Activated CD8-positive, alpha-beta memory T cell treated with anti-CD3 and anti-CD28 coated beads, Interleukin-2, amount 50 U/mL, for 24 hours (primary cell): ENCODE measurements around the gene MAGEE2.
"Not testable (repeated sequence)": the region's sequence is repeated elsewhere in the genome, so short reads cannot be mapped to it uniquely, and the experiment has no call there.

Experiments used
- DNase-seq: peaks from one replicate; pipeline ENCODE4 v3.0.0-alpha.2; 2020; ENCODE audit errors: extremely low read depth

MAGEE2 gene, protein sequence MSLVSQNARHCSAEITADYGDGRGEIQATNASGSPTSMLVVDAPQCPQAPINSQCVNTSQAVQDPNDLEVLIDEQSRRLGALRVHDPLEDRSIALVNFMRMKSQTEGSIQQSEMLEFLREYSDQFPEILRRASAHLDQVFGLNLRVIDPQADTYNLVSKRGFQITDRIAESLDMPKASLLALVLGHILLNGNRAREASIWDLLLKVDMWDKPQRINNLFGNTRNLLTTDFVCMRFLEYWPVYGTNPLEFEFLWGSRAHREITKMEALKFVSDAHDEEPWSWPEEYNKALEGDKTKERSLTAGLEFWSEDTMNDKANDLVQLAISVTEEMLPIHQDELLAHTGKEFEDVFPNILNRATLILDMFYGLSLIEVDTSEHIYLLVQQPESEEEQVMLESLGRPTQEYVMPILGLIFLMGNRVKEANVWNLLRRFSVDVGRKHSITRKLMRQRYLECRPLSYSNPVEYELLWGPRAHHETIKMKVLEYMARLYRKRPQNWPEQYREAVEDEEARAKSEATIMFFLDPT

GRCh38 chrX:75784680-75785491 is at the start of gene MAGEE2:
Gene MAGEE2, minus strand, starts transcription at chrX:75785254. Its CDS starts 203 bp downstream, at chrX:75785051.
- no peak for DNase-seq

DNA sequence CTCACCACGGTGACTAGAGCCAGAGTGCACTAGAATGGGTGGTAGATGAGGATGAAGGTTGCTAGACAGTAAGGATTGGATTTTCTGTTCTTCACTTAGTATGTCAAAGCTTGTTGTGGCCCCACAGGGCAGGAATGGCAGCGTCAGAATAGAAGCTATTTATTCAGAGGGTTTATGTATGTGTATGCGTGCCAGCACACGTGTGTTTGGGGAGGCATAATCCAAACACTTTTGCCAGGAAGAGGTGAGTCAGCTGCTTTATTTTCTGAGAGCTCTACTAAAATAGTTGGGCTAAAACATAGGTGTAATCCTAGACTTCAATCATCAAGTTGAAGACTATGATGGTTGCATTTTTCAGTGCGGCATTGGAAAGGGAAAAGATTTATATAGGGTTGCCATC is 1.2 kb upstream of the MAGEE2 start:
- DNase-seq = no peak

DNA sequence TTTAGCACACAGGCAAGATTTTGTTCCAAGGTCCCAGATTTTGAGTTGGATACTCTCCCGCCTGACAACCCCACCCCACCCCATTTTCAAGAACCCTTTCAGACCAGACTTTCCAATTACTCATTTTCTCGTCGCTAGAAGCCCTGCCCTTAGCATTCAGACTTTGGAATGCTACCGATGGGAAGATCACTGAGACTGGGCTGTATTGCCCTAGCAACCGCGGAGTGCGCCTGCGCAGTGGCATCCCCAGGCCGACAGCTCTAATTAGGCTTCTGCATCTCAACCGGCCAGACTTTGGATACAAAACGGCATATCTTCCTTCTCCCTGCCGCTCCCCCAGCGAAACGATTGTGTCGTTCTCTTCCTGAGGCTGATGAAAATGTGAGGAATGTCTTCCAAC is 3.4 kb downstream of the MAGEE2 start:
- no peak for DNase-seq

DNA sequence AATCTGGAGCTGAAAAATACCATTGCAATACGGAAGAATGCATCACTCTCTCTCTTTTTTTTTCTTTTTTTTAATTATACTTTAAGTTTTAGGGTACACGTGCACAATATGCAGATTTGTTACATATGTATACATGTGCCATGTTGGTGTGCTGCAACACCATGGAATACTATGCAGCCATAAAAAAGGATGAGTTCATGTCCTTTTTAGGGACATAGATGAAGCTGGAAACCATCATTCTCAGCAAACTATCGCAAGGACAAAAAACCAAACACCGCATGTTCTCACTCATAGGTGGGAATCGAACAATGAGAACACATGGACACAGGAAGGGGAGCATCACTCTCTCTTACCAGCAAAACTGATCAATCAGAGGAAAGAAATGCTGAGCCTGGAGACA is 17.0 kb downstream of the MAGEE2 start:
- not testable (repeated sequence) for DNase-seq

DNA sequence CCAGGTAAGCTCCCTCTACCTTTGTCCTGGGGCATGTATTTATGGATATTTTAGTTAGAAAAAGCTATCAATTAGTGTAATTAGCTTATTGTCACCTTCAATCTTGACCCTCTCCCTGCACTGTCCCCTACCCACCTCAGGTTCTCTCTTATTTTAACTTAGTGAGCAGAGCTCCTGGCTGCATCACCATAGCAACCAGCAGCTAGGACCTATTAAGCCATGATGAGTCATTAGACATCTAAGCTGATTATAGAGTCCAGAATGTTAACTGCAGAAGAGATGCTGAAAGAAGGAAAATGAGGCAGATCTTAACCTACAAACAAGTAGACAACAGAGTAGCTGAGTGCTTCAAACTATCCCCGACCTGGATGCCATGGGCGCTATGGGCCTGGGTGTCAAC is 36.6 kb downstream of the MAGEE2 start:
- no peak for DNase-seq

DNA sequence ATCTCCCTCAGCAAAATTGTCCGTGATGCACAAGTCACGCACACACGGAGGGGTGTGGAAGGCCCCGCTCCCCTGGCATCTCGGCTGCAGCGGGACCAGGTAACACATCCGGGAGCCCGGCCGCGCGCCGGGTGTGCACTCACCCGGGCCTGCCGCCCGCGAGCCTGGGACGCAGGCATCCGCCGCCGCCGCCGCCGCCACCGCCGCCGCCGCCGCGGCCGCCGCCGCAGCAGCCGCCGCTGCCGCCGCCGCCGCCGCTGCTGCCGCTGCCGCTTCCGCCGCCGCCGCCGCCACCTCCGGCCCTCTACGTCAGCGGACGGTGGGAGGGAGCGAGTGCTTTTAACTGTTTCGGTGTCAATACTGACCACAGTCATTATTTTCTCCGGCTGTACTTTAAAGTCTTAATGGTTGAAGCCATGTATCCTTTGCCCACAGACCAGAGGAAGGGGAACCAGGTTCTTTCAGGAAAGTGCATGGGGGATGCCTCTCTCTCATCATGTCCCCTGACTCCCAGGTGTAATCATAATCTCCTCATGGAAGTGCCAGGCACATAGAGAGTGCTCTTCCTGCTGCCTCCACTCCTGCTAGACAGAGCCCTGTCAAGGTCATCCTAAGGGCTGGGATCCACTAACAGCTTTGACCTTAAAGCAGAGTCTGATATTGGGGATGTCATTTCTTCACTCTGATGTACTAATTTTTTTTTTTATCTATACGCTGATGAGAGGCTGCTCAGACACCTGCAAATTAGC is 38.0 kb downstream of the MAGEE2 start:
- no peak for DNase-seq
